H1 (cell line): ENCODE measurements around the gene MAP3K15. TPM values are rescaled to one million over a fixed set of nuclear protein-coding genes. Genes with fewer than 3 reads are reported as not detected.

ENCODE experiments used
- CTCF ChIA-PET: fragments of 300-600 bp; sonication (Branson Sonifier 250); formaldehyde crosslinking; loops from one replicate; lab custom pipeline; 2021; ENCODE audit not compliant: partially characterized antibody; lab: Charles Lee
- POLR2A ChIA-PET: fragments of 300-600 bp; sonication (Branson Sonifier 250); formaldehyde crosslinking; loops from one replicate; lab custom pipeline; 2021; ENCODE audit warnings: inconsistent platforms; ENCODE audit not compliant: partially characterized antibody; lab: Charles Lee
- DNase-seq, 2 experiments: peaks; one replicate each; pipeline versions ENCODE4 v3.0.0 to v3.0.0-alpha.2; 2010 to 2022; ENCODE audit warnings: low spot score in 2 of 2, low read depth in 1 of 2, mixed read lengths in 1 of 2
- FAIRE-seq: peaks from 2 replicates; lab custom pipeline; 2011; peaks lifted over from hg19 to GRCh38; lab: Jason Lieb, UNC
- H2AFZ ChIP-seq: 2 replicates; pipeline ENCODE4 v1.8.1; 2012; ENCODE audit warnings: low read length, inconsistent platforms
- H2AK5ac ChIP-seq: 2 replicates; pipeline ENCODE4 v1.6.1; 2013; ENCODE audit warnings: low read depth, low read length
- H2BK120ac ChIP-seq: replicated peaks from 2 replicates; pipeline ENCODE3; 2013; ENCODE audit warnings: low read depth, low read length, inconsistent platforms
- H2BK12ac ChIP-seq: 2 replicates; pipeline ENCODE4 v1.6.1; 2013; ENCODE audit warnings: low read depth, low read length
- H2BK15ac ChIP-seq: 2 replicates; pipeline ENCODE4 v1.6.1; 2013; ENCODE audit warnings: low read length
- H2BK20ac ChIP-seq: 2 replicates; pipeline ENCODE4 v1.6.1; 2013; ENCODE audit warnings: low read length
- H2BK5ac ChIP-seq: 2 replicates; pipeline ENCODE4 v1.6.1; 2013; ENCODE audit warnings: low read depth, low read length
- H3K14ac ChIP-seq: 2 replicates; pipeline ENCODE4 v1.6.1; 2013; ENCODE audit warnings: inconsistent platforms; ENCODE audit not compliant: insufficient read length
- H3K18ac ChIP-seq: 2 replicates; pipeline ENCODE4 v1.6.1; 2013; ENCODE audit warnings: low read length; ENCODE audit errors: extremely low read depth
- H3K23ac ChIP-seq: 2 replicates; pipeline ENCODE4 v1.6.1; 2013; ENCODE audit warnings: inconsistent platforms; ENCODE audit not compliant: insufficient read length
- H3K23me2 ChIP-seq: 2 replicates; pipeline ENCODE4 v1.6.1; 2013; ENCODE audit warnings: low read depth, low read length
- H3K27ac ChIP-seq: 2 replicates; pipeline ENCODE4 v1.6.1; 2011; ENCODE audit warnings: low read depth, low read length, inconsistent platforms
- H3K27me3 ChIP-seq, 4 experiments: replicated peaks in 1 of 4; 1 replicate in 1 of 4; 2 replicates in 3 of 4; pipeline versions ENCODE4 v1.6.1 to v1.8.1; 2011 to 2013; ENCODE audit warnings: low read length in 3 of 4, mild to moderate bottlenecking in 3 of 4, inconsistent platforms in 2 of 4, mixed read lengths in 2 of 4, moderate library complexity in 1 of 4; ENCODE audit not compliant: control insufficient read depth in 3 of 4, insufficient read depth in 3 of 4; ENCODE audit errors: extremely low read depth in 1 of 4
- H3K36me3 ChIP-seq, 4 experiments: 2 replicates each; pipeline versions ENCODE4 v1.6.1 to v1.8.1; 2011 to 2013; ENCODE audit warnings: mild to moderate bottlenecking in 4 of 4, low read length in 3 of 4, moderate library complexity in 2 of 4, control low read depth in 1 of 4, inconsistent platforms in 1 of 4; ENCODE audit not compliant: insufficient read depth in 4 of 4, control insufficient read depth in 2 of 4
- H3K4ac ChIP-seq: replicated peaks from 2 replicates; pipeline ENCODE3; 2013; ENCODE audit warnings: low read length, low read depth, mixed read lengths, inconsistent platforms; ENCODE audit not compliant: insufficient read length
- H3K4me1 ChIP-seq, 4 experiments: replicated peaks in 1 of 4; 1 replicate in 1 of 4; 2 replicates in 3 of 4; pipeline versions ENCODE4 v1.6.1 to v1.8.1; 2011 to 2013; ENCODE audit warnings: low read length in 3 of 4, inconsistent platforms in 2 of 4, mixed read lengths in 1 of 4; ENCODE audit not compliant: insufficient read depth in 4 of 4, control insufficient read depth in 3 of 4
- H3K4me2 ChIP-seq, 2 experiments: 2 replicates each; pipeline versions ENCODE4 v1.6.1 to v1.8.1; 2011 to 2013; ENCODE audit warnings: low read depth in 2 of 2, low read length in 2 of 2, control low read depth in 1 of 2, inconsistent platforms in 1 of 2, mild to moderate bottlenecking in 1 of 2; ENCODE audit not compliant: insufficient read depth in 1 of 2
- H3K4me3 ChIP-seq, 4 experiments: fragments of 200-600, 300-600 bp in 1 of 4; sonication (generic), shearing (Covaris generic), sonication (Bioruptor Twin) in 1 of 4; 2 replicates each; pipeline versions ENCODE4 v1.5.1 to v1.8.1; 2011 to 2016; ENCODE audit warnings: low read length in 4 of 4, low read depth in 3 of 4, control low read depth in 2 of 4, inconsistent platforms in 2 of 4, mild to moderate bottlenecking in 2 of 4, mixed read lengths in 1 of 4, moderate library complexity in 1 of 4; ENCODE audit not compliant: insufficient read depth in 2 of 4; ENCODE audit errors: extremely low read depth in 1 of 4
- H3K56ac ChIP-seq: replicated peaks from 2 replicates; pipeline ENCODE3; 2013; ENCODE audit warnings: low read depth, mild to moderate bottlenecking, mixed read lengths, low read length, inconsistent platforms; ENCODE audit not compliant: insufficient read length
- H3K79me1 ChIP-seq: 2 replicates; pipeline ENCODE4 v1.6.1; 2013; ENCODE audit warnings: low read depth, low read length, control low read depth
- H3K79me2 ChIP-seq, 2 experiments: 2 replicates each; pipeline versions ENCODE4 v1.6.1 to v1.8.1; 2012 to 2013; ENCODE audit warnings: low read length in 2 of 2, mild to moderate bottlenecking in 2 of 2, inconsistent platforms in 1 of 2; ENCODE audit not compliant: insufficient read depth in 2 of 2, control insufficient read depth in 1 of 2
- H3K9ac ChIP-seq, 4 experiments: replicated peaks in 1 of 4; 1 replicate in 1 of 4; 2 replicates in 3 of 4; pipeline versions ENCODE4 v1.6.1 to v1.8.1; 2011 to 2013; ENCODE audit warnings: low read depth in 3 of 4, low read length in 3 of 4, control low read depth in 2 of 4, mild to moderate bottlenecking in 2 of 4, moderate library complexity in 2 of 4, inconsistent platforms in 1 of 4; ENCODE audit errors: extremely low read depth in 1 of 4
- H3K9me3 ChIP-seq, 2 experiments: 2 replicates each; pipeline versions ENCODE4 v1.6.1 to v1.8.1; 2012 to 2013; ENCODE audit warnings: mild to moderate bottlenecking in 2 of 2, moderate library complexity in 2 of 2, control low read depth in 1 of 2, inconsistent platforms in 1 of 2, low read depth in 1 of 2, low read length in 1 of 2, mixed read lengths in 1 of 2; ENCODE audit not compliant: insufficient read depth in 2 of 2
- H4K20me1 ChIP-seq, 2 experiments: replicated peaks in 1 of 2; 2 replicates each; pipeline versions ENCODE3 to v1.8.1; 2011 to 2013; ENCODE audit warnings: inconsistent platforms in 2 of 2, low read length in 2 of 2, mild to moderate bottlenecking in 1 of 2; ENCODE audit not compliant: insufficient read depth in 2 of 2, control insufficient read depth in 1 of 2
- H4K5ac ChIP-seq: 2 replicates; pipeline ENCODE4 v1.6.1; 2013; ENCODE audit warnings: low read length, low read depth, mixed read lengths, inconsistent platforms; ENCODE audit not compliant: insufficient read length
- H4K8ac ChIP-seq: 2 replicates; pipeline ENCODE4 v1.8.0; 2013; ENCODE audit warnings: mild to moderate bottlenecking, moderate library complexity, low read length, inconsistent platforms; ENCODE audit not compliant: insufficient read depth; ENCODE audit errors: extremely low read depth
- H4K91ac ChIP-seq: replicated peaks from 2 replicates; pipeline ENCODE3; 2013; ENCODE audit warnings: low read length, mixed read lengths, inconsistent platforms; ENCODE audit not compliant: insufficient read length
- CEBPB ChIP-seq: IDR thresholded peaks from 2 replicates; pipeline ENCODE4 v1.6.1; 2012; ENCODE audit warnings: low read depth, low read length
- JUND ChIP-seq: IDR thresholded peaks from 2 replicates; pipeline ENCODE4 v1.6.1; 2011; ENCODE audit warnings: mild to moderate bottlenecking, improper control_type of control experiment, low read length
- KDM4A ChIP-seq: IDR thresholded peaks from one replicate; pipeline ENCODE4 v1.7.1; 2012; ENCODE audit warnings: low read depth, mild to moderate bottlenecking, moderate library complexity, low read length, inconsistent platforms; ENCODE audit not compliant: severe bottlenecking
- MAX ChIP-seq: IDR thresholded peaks from 2 replicates; pipeline ENCODE4 v1.6.1; 2012; ENCODE audit warnings: inconsistent platforms
- NANOG ChIP-seq: IDR thresholded peaks from 2 replicates; pipeline ENCODE4 v1.6.1; 2011; ENCODE audit warnings: low read length, low read depth, mild to moderate bottlenecking, inconsistent platforms; ENCODE audit not compliant: insufficient read depth, poor library complexity, severe bottlenecking
- RBBP5 ChIP-seq: IDR thresholded peaks from 2 replicates; pipeline ENCODE4 v1.7.1; 2012; ENCODE audit warnings: low read depth, mild to moderate bottlenecking, inconsistent platforms, low read length, moderate library complexity, borderline replicate concordance
- RFX5 ChIP-seq: IDR thresholded peaks from 2 replicates; pipeline ENCODE4 v1.6.1; 2011; ENCODE audit warnings: low read depth, low read length, improper control_type of control experiment, borderline replicate concordance
- SIX5 ChIP-seq: IDR thresholded peaks from 2 replicates; pipeline ENCODE4 v1.6.1; 2011; ENCODE audit warnings: mild to moderate bottlenecking, low read depth, low read length
- SP1 ChIP-seq: IDR thresholded peaks from 2 replicates; pipeline ENCODE4 v1.6.1; 2011; ENCODE audit warnings: low read depth, low read length
- TAF1 ChIP-seq: IDR thresholded peaks from 2 replicates; pipeline ENCODE4 v1.6.1; 2011; ENCODE audit warnings: mild to moderate bottlenecking, low read depth, low read length
- WGBS, 2 experiments: shearing (Covaris generic) in 1 of 2; methylation state at CpG; one replicate each; pipeline versions ENCODE4 v1.1.6 to v1.1.7; 2013 to 2015; ENCODE audit warnings: low lambda C conversion rate in 2 of 2, mixed read lengths in 2 of 2, inconsistent platforms in 1 of 2, low coverage in 1 of 2, missing lambda C conversion rate in 1 of 2; ENCODE audit not compliant: insufficient replicate concordance in 2 of 2, insufficient coverage in 1 of 2, insufficient read length in 1 of 2; ENCODE audit errors: extremely low coverage in 1 of 2, missing lambda C conversion rate in 1 of 2; 5-methylcytosine and 5-hydroxymethylcytosine counted together
- polyA plus RNA-seq, 7 experiments: library from polyadenylated mRNA; depleted of rRNA in 3 of 7; stranded (reverse) in 5 of 7; unstranded in 2 of 7; fragments of >200 nt in 5 of 7; fragments of 200-250 nt in 2 of 7; gene quantifications; 1 replicate in 5 of 7; 2 replicates in 1 of 7; 4 replicates in 1 of 7; pipeline versions ENCODE4 v1.2.1 to v1.2.3, GENCODE V29; 2011 to 2013; ENCODE audit warnings: missing spikeins in 2 of 7, mixed read lengths in 2 of 7
- total RNA-seq: library from RNA; stranded (reverse); fragmentation: NEBNext Ultra II Directional; extraction: Animal tissue kit (Norgen Biotek cat#: 25700); gene quantifications from 2 replicates; pipeline ENCODE4 v1.2.1, GENCODE V29; 2021

MAP3K15 gene
- total and polyA plus RNA-seq, 2 of the 8 experiments (the other 6 are each of a cell fraction or from before 2014, with no cell fraction given), result 1.8 to 2.4 TPM

- Histone ChIP-seq H2BK12ac (no peak overlapping the region), H3K18ac (no peak overlapping the region), H4K20me1 (no peaks in the 10 kb centered on the region), H3K9ac (no peak overlapping the region), H2BK20ac (no peak overlapping the region), H3K27ac (no peak overlapping the region), H2AK5ac (no peak overlapping the region), H3K14ac (no peak overlapping the region), H3K23me2 (no peaks in the 10 kb centered on the region), H2BK15ac (no peak overlapping the region), H2AFZ (no peak overlapping the region), H3K4me1 (no peaks in the 10 kb centered on the region; a peak in 1 of 7 replicates), H3K56ac (no peak overlapping the region), H3K9me3 (no peaks in the 10 kb centered on the region), H4K5ac (no peak overlapping the region), H3K79me2 (no peaks in the 10 kb centered on the region), H3K79me1 (no peaks in the 10 kb centered on the region), H4K8ac (no peak overlapping the region), H4K91ac (no peak overlapping the region), H3K23ac (no peak overlapping the region), H2BK120ac (no peak overlapping the region), H3K4ac (no peak overlapping the region), H2BK5ac (no peak overlapping the region), H3K4me3 (no peak overlapping the region), H3K4me2 (no peak overlapping the region), H3K36me3 (no peaks in the 10 kb centered on the region), H3K27me3 (no peaks in the 10 kb centered on the region)
- POLR2A ChIA-PET, result no interaction called here
- WGBS, 2 experiments, result 92% methylated on average over 6 of the region's 8 CpGs; no CpG with 5 or more reads in 1 of the 2 experiments
- no peak for TF ChIP-seq CEBPB
- TF ChIP-seq RBBP5, result no peak
- no peak for TF ChIP-seq JUND
- no peak for TF ChIP-seq MAX
- no peak for TF ChIP-seq RFX5
- no peak for TF ChIP-seq KDM4A
- no peak for TF ChIP-seq SP1
- no peak for TF ChIP-seq SIX5
- no peak for TF ChIP-seq NANOG
- TF ChIP-seq TAF1, result no peak
- CTCF ChIA-PET, result no interaction called here
- no peak for FAIRE-seq
- DNase-seq, result no peak
Measured at GRCh38 chrX:19388741-19389140, 126.6 kb downstream of the MAP3K15 start.
